Activated CD4-positive, alpha-beta memory T cell treated with anti-CD3 and anti-CD28 coated beads, Interleukin-2, amount 10 ng/mL, durations not matched to agents 7 days and 5 days (primary cell): ENCODE results near the gene LBR. TPM values are rescaled to one million over a fixed set of nuclear protein-coding genes. Genes with fewer than 3 reads are reported as not detected.
A peak's percentile ranks its signal among the peaks of the same experiment; 100 is the strongest.

ENCODE experiments used
- CTCF ChIA-PET: fragments of 350-600 bp; sonication (Branson Sonifier 250); formaldehyde crosslinking; loops from one replicate; lab custom pipeline; 2021; ENCODE audit warnings: antibody characterized with exemption, inconsistent platforms; lab: Charles Lee
- POLR2A ChIA-PET: fragments of 350-600 bp; sonication (Branson Sonifier 250); formaldehyde crosslinking; loops from one replicate; lab custom pipeline; 2021; ENCODE audit warnings: antibody characterized with exemption; lab: Charles Lee
- DNase-seq: peaks from one replicate; pipeline ENCODE4 v3.0.0-alpha.2; 2020
- H3K27ac Mint-ChIP-seq: one replicate; pipeline ENCODE4 v1.8.0; 2021; ENCODE audit warnings: mild to moderate bottlenecking, mixed read lengths
- H3K27me3 Mint-ChIP-seq: one replicate; pipeline ENCODE4 v1.8.0; 2021; ENCODE audit warnings: mixed read lengths
- H3K36me3 Mint-ChIP-seq: one replicate; pipeline ENCODE4 v1.8.0; 2021; ENCODE audit warnings: low read depth, mixed read lengths
- H3K4me1 Mint-ChIP-seq: one replicate; pipeline ENCODE4 v1.8.0; 2021; ENCODE audit warnings: mixed read lengths
- H3K4me3 Mint-ChIP-seq: one replicate; pipeline ENCODE4 v1.8.0; 2021; ENCODE audit warnings: mild to moderate bottlenecking, mixed read lengths
- H3K9me3 Mint-ChIP-seq: one replicate; pipeline ENCODE4 v1.8.0; 2021; ENCODE audit warnings: mixed read lengths
- total RNA-seq, 2 experiments: library from RNA; stranded (reverse); gene quantifications; one replicate each; pipeline ENCODE4 v1.2.3, GENCODE V29; 2021

Gene LBR
- total RNA-seq, 2 experiments from 2014 or later = 251 to 259 TPM

DNA sequence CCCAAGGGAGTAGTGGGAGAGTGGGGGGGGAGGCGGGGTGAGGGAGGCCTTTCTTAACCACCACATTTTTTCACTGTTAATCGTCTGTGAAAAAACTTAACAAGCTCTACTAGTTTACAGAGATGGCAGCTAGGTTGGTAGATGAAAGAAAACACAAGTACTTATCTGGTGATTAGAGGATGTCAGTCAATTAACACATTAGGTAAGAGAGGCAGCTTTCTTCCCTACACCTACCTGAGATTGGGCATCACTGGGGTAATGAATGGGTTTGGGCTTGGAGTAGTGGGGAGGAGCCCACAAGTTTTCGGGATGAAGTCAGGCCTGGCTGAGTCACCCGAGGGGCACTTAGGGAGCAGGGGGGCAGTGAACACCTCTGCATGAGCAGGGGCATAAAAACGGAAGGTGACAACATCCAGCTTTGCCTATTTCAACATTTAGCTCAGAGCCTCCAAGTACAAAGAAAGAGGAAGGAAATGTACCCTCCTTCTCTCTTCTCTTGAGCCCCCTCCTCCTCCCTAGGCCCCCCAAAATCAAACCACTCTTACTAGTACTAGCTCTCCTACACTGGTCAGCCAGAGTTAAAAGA lies 2.5 kb downstream of the LBR start:
- peak overlapping the region; percentile 69 for H3K27ac Mint-ChIP-seq
- ChIA-PET CTCF (interaction anchor here (0.6 to 6.8 kb wide), 6 partner anchors 10 to 1129 kb away, joined by 3 to 92 read pairs (median 12); partner anchors contain the start of gene SRP9), POLR2A (interaction anchor here (0.6 to 11.8 kb wide), 15 partner anchors 8 to 637 kb away, joined by 3 to 338 read pairs (median 8); partner anchors contain the start of genes H3-3A, SDE2 and SRP9)
- DNase-seq = no peak
- no peaks in the 10 kb centered on the region for H3K9me3 Mint-ChIP-seq
- no peaks in the 10 kb centered on the region for H3K27me3 Mint-ChIP-seq
- peak overlapping the region; percentile 89 for H3K4me3 Mint-ChIP-seq
- H3K36me3 Mint-ChIP-seq = peaks cover 50% of the 10 kb centered on the region
- H3K4me1 Mint-ChIP-seq = peaks cover 63% of the 10 kb centered on the region

- POLR2A ChIA-PET = interaction anchor here (0.6 to 11.8 kb wide), 11 partner anchors 11 to 638 kb away, joined by 3 to 338 read pairs (median 13); partner anchors contain the start of genes H3-3A, SDE2 and SRP9
- Mint-ChIP-seq H3K9me3 (no peaks in the 10 kb centered on the region), H3K4me3 (peak overlapping the region; percentile 9), H3K4me1 (peaks cover 61% of the 10 kb centered on the region), H3K36me3 (peaks cover 56% of the 10 kb centered on the region), H3K27ac (peak overlapping the region; percentile 21), H3K27me3 (no peaks in the 10 kb centered on the region)
- CTCF ChIA-PET = interaction anchor here (0.5 to 6.8 kb wide), 9 partner anchors 10 to 1129 kb away, joined by 3 to 92 read pairs (median 6); partner anchors contain the start of gene SRP9
- no peak for DNase-seq
Observed at GRCh38 chr1:225424562-225425200, 3.2 kb downstream of the LBR start.

DNA sequence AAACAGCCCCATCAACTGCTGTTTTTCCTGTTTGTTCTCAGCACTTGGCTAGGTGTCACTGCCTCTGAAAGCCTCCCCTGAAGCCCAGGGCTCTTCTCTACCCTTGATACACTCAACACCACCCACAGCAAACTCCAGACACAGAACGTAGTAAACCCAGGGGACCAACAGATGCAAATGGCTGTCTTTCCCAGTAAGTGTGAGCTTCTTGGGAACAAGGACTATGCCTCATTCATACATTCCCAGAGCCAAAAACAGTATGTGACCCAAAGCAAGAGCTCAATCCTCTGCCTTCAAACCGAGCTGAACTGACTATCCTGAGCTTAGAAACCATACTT lies 4.4 kb downstream of the LBR start:
- peaks cover 64% of the 10 kb centered on the region for H3K36me3 Mint-ChIP-seq
- H3K4me1 Mint-ChIP-seq = peaks cover 57% of the 10 kb centered on the region
- H3K9me3 Mint-ChIP-seq = no peaks in the 10 kb centered on the region
- no peak overlapping the region for H3K4me3 Mint-ChIP-seq
- ChIA-PET CTCF (interaction anchor here (1.1 to 4.6 kb wide), 2 partner anchors 21 to 50 kb away, joined by 3 to 36 read pairs; no protein-coding TSS in a partner anchor), POLR2A (interaction anchor here (4.0 to 11.8 kb wide), 4 partner anchors 9 to 48 kb away, joined by 18 to 338 read pairs (median 180); no protein-coding TSS in a partner anchor)
- DNase-seq = no peak
- no peaks in the 10 kb centered on the region for H3K27me3 Mint-ChIP-seq
- peak overlapping the region; percentile 17 for H3K27ac Mint-ChIP-seq

DNA sequence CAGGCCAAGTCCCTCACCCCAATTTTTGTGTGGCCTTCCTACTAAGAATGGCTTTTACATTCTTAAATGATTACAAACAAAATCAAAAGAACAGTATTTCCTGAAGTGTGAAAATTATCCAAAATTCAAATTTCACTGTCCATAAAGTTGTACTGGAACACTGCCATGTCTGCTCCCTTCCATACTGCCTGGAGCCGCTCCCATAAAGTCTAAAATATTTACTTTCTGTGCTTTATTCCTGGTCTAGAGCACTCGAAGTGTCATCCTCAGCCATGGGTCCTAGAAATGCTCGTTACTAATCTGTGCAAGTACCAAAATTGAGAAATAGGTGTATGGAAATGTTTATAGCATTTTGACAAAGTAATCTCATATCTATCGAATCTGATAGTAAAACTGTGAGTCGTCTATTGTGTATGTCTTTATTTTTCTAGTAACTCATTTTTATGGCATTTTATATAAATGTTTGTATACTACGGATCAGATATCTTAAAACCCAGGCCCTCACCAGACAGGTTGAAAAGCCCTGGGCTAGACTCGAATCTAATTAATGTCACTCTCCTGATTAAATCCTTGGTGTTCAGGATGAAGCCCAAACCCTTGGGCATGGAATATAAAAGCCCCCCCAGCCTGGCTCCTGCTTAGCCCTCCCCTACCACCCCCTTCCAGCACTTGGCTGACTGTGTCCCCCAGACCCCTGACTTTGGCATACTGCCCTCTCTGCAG lies 4.9 kb downstream of the LBR start:
- ChIA-PET POLR2A (interaction anchor here (6.8 to 11.8 kb wide), 3 partner anchors 20 to 48 kb away, joined by 70 to 338 read pairs (median 290); no protein-coding TSS in a partner anchor), CTCF (interaction anchor here (1.1 to 4.6 kb wide), 2 partner anchors 22 to 50 kb away, joined by 3 to 36 read pairs; no protein-coding TSS in a partner anchor)
- no peak for DNase-seq
- H3K4me1 Mint-ChIP-seq = peaks cover 59% of the 10 kb centered on the region
- H3K27ac Mint-ChIP-seq = no peak overlapping the region
- peaks cover 69% of the 10 kb centered on the region for H3K36me3 Mint-ChIP-seq
- H3K9me3 Mint-ChIP-seq = no peaks in the 10 kb centered on the region
- H3K4me3 Mint-ChIP-seq = no peak overlapping the region
- H3K27me3 Mint-ChIP-seq = no peaks in the 10 kb centered on the region

GRCh38 chr1:225422031-225422605 lies 5.7 kb downstream of the LBR start:
- Mint-ChIP-seq H3K4me1 (peaks cover 62% of the 10 kb centered on the region), H3K9me3 (no peaks in the 10 kb centered on the region), H3K27me3 (no peaks in the 10 kb centered on the region), H3K27ac (no peak overlapping the region), H3K4me3 (no peak overlapping the region), H3K36me3 (peaks cover 75% of the 10 kb centered on the region)
- no peak for DNase-seq
- ChIA-PET CTCF (no interaction called here), POLR2A (no interaction called here)

- Mint-ChIP-seq H3K4me1 (peaks cover 42% of the 10 kb centered on the region), H3K4me3 (no peak overlapping the region), H3K36me3 (peaks cover 88% of the 10 kb centered on the region), H3K27ac (peak overlapping the region; percentile 47), H3K9me3 (no peaks in the 10 kb centered on the region), H3K27me3 (no peaks in the 10 kb centered on the region)
- CTCF ChIA-PET = interaction anchor here (1.0 to 1.3 kb wide), 3 partner anchors 9 to 56 kb away, joined by 3 to 4 read pairs (median 3); no protein-coding TSS in a partner anchor
- DNase-seq = no peak
- POLR2A ChIA-PET = interaction anchor here (1.4 to 2.8 kb wide), 4 partner anchors 7 to 26 kb away, joined by 5 to 16 read pairs (median 8); partner anchors contain the start of gene LBR
Observed at GRCh38 chr1:225418598-225418997, 9.2 kb downstream of the LBR start.

- DNase-seq = no peak
- CTCF ChIA-PET = interaction anchor here (1.0 to 1.3 kb wide), 3 partner anchors 8 to 57 kb away, joined by 3 to 4 read pairs (median 3); no protein-coding TSS in a partner anchor
- Mint-ChIP-seq H3K4me1 (peaks cover 36% of the 10 kb centered on the region), H3K36me3 (peaks cover 85% of the 10 kb centered on the region), H3K9me3 (no peaks in the 10 kb centered on the region), H3K4me3 (no peak overlapping the region), H3K27me3 (no peaks in the 10 kb centered on the region), H3K27ac (no peak overlapping the region)
- POLR2A ChIA-PET = interaction anchor here (1.1 to 2.8 kb wide), 5 partner anchors 8 to 27 kb away, joined by 3 to 16 read pairs (median 7); partner anchors contain the start of gene LBR
Observed at GRCh38 chr1:225418059-225418458, 9.8 kb downstream of the LBR start.

GRCh38 chr1:225415967-225416745 lies 11.7 kb downstream of the LBR start:
- Mint-ChIP-seq H3K9me3 (no peaks in the 10 kb centered on the region), H3K27ac (no peak overlapping the region), H3K36me3 (peaks cover 88% of the 10 kb centered on the region), H3K27me3 (no peaks in the 10 kb centered on the region), H3K4me1 (peaks cover 23% of the 10 kb centered on the region), H3K4me3 (no peak overlapping the region)
- CTCF ChIA-PET = interaction anchor here (1.0 kb wide), 1 partner anchor 12 kb away, joined by 3 read pairs; no protein-coding TSS in a partner anchor
- no peak for DNase-seq
- POLR2A ChIA-PET = interaction anchor here (2.8 to 3.7 kb wide), 2 partner anchors 9 to 10 kb away, joined by 9 to 18 read pairs; no protein-coding TSS in a partner anchor

DNA sequence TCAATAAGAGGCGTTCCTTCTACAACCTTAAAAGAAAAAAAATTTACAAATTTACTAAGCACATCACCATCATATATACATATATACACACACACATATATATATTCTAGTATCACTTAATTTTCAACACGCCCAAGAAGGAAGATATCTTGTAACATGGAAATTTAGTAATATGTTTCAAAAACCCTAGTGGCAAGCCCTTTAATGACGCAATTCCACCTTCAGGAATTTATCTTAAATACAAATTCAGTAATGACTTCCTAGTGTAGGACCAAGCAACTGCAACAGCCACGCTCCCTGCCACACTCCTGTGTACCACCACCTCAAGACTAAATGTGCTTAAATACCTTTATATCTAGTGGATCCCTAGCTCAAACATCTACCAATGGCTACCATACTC lies 12.5 kb downstream of the LBR start:
- Mint-ChIP-seq H3K4me3 (no peak overlapping the region), H3K4me1 (peaks cover 22% of the 10 kb centered on the region), H3K9me3 (no peaks in the 10 kb centered on the region), H3K36me3 (peaks cover 84% of the 10 kb centered on the region), H3K27ac (no peak overlapping the region), H3K27me3 (no peaks in the 10 kb centered on the region)
- POLR2A ChIA-PET = interaction anchor here (0.7 to 3.7 kb wide), 2 partner anchors 10 to 13 kb away, joined by 3 to 18 read pairs; partner anchors contain the start of gene LBR
- CTCF ChIA-PET = interaction anchor here (1.0 to 1.4 kb wide), 2 partner anchors 10 to 11 kb away, joined by 3 read pairs; no protein-coding TSS in a partner anchor
- DNase-seq = no peak

GRCh38 chr1:225413708-225414375 lies 14.0 kb downstream of the LBR start:
- H3K36me3 Mint-ChIP-seq = peaks cover 88% of the 10 kb centered on the region
- no peaks in the 10 kb centered on the region for H3K27me3 Mint-ChIP-seq
- POLR2A ChIA-PET = interaction anchor here (0.9 to 3.7 kb wide), 3 partner anchors 12 to 54 kb away, joined by 3 to 18 read pairs (median 3); no protein-coding TSS in a partner anchor

More at GRCh38 chr1:225413708-225414375, 14.0 kb downstream of the LBR start:
- no peak for DNase-seq
- H3K4me1 Mint-ChIP-seq = peaks cover 17% of the 10 kb centered on the region
- no peaks in the 10 kb centered on the region for H3K9me3 Mint-ChIP-seq
- H3K27ac Mint-ChIP-seq = peak overlapping the region; percentile 19
- CTCF ChIA-PET = interaction anchor here (0.5 kb wide), 1 partner anchor 579 kb away, joined by 3 read pairs; no protein-coding TSS in a partner anchor
- H3K4me3 Mint-ChIP-seq = no peak overlapping the region
